K562 (cell line): ENCODE measurements around the gene CHD8. TPM values are rescaled to one million over a fixed set of nuclear protein-coding genes. Genes with fewer than 3 reads are reported as not detected.

Source experiments
- CBFB ChIP-seq: sonication (generic); formaldehyde crosslinking; IDR thresholded peaks from 2 replicates; pipeline ENCODE4 v1.4.0; 2020; ENCODE audit warnings: mild to moderate bottlenecking, missing genetic modification reagents
- DEAF1 ChIP-seq: fragments of 450-650 bp; formaldehyde crosslinking; IDR thresholded peaks from 2 replicates; pipeline ENCODE4 v1.4.0; 2020; ENCODE audit warnings: mild to moderate bottlenecking, moderate library complexity
- HCFC1 ChIP-seq: IDR thresholded peaks from 2 replicates; pipeline ENCODE4 v1.6.1; 2012; ENCODE audit warnings: low read depth, low read length, improper control_type of control experiment
- ILF3 ChIP-seq: fragments of 450-650 bp; IDR thresholded peaks from 2 replicates; pipeline ENCODE4 v1.6.1; 2018; ENCODE audit warnings: antibody characterized with exemption, mild to moderate bottlenecking, moderate library complexity, borderline replicate concordance
- IRF9 ChIP-seq: fragments of 450-650 bp; IDR thresholded peaks from 2 replicates; pipeline ENCODE4 v1.6.1; 2016; ENCODE audit warnings: missing biosample characterization, missing genetic modification characterization
- NCOA1 ChIP-seq: fragments of 450-650 bp; IDR thresholded peaks from 2 replicates; pipeline ENCODE4 v1.6.1; 2016; ENCODE audit warnings: low read depth
- NONO ChIP-seq, 2 experiments: fragments of 200-400 bp in 1 of 2; fragments of 450-650 bp in 1 of 2; formaldehyde crosslinking in 1 of 2; IDR thresholded peaks; 2 replicates each; pipeline ENCODE4 v1.6.1; 2017; ENCODE audit warnings: low read depth in 2 of 2, mild to moderate bottlenecking in 2 of 2, moderate library complexity in 2 of 2, low read length in 1 of 2
- POLR2B ChIP-seq: fragments of 450-650 bp; IDR thresholded peaks from 2 replicates; pipeline ENCODE4 v1.6.1; 2018; ENCODE audit warnings: low read depth; ENCODE audit not compliant: partially characterized antibody
- PYGO2 ChIP-seq: fragments of 450-650 bp; IDR thresholded peaks from 2 replicates; pipeline ENCODE4 v1.6.1; 2016; ENCODE audit warnings: mild to moderate bottlenecking, missing genetic modification characterization, moderate library complexity, missing compliant biosample characterization
- RBFOX2 ChIP-seq: fragments of 200-400 bp; formaldehyde crosslinking; IDR thresholded peaks from 2 replicates; pipeline ENCODE4 v1.6.1; 2017; ENCODE audit warnings: low read depth, mild to moderate bottlenecking, low read length, moderate library complexity
- SIN3A ChIP-seq, 2 experiments: fragments of 150-350 bp in 1 of 2; IDR thresholded peaks; 2 replicates each; pipeline ENCODE4 v1.6.1; 2011 to 2016; ENCODE audit warnings: borderline replicate concordance in 2 of 2, low read depth in 2 of 2, low read length in 2 of 2, mild to moderate bottlenecking in 2 of 2, moderate library complexity in 2 of 2; ENCODE audit not compliant: control insufficient read depth in 1 of 2
- SMARCA5 ChIP-seq: fragments of 450-650 bp; IDR thresholded peaks from 2 replicates; pipeline ENCODE4 v1.6.1; 2016
- SP1 ChIP-seq: sonication (generic); formaldehyde crosslinking; IDR thresholded peaks from 2 replicates; pipeline ENCODE4 v1.8.1; 2022; ENCODE audit warnings: mild to moderate bottlenecking, missing genetic modification reagents
- TAF9B ChIP-seq: fragments of 450-650 bp; IDR thresholded peaks from 2 replicates; pipeline ENCODE4 v1.6.1; 2018; ENCODE audit warnings: mild to moderate bottlenecking; ENCODE audit not compliant: partially characterized antibody
- ZBTB11 ChIP-seq, 3 experiments: fragments of 200-800 bp in 1 of 3; fragments of 250-450 bp in 1 of 3; fragments of 450-650 bp in 1 of 3; sonication (Bioruptor Pico) in 1 of 3; sonication (Bioruptor generic) in 1 of 3; formaldehyde crosslinking in 1 of 3; IDR thresholded peaks; 2 replicates each; pipeline versions ENCODE4 v1.6.1 to v1.8.0; 2016 to 2022; ENCODE audit warnings: mild to moderate bottlenecking in 2 of 3, missing genetic modification characterization in 2 of 3, missing compliant biosample characterization in 1 of 3, moderate library complexity in 1 of 3
- ZC3H4 ChIP-seq: sonication (generic); formaldehyde crosslinking; IDR thresholded peaks from 2 replicates; pipeline ENCODE4 v1.9.0; 2021; ENCODE audit warnings: missing genetic modification reagents, borderline replicate concordance
- ZFP91 ChIP-seq: sonication (generic); formaldehyde crosslinking; IDR thresholded peaks from 2 replicates; pipeline ENCODE4 v1.8.0; 2022; ENCODE audit warnings: mild to moderate bottlenecking, missing genetic modification reagents
- ZFX ChIP-seq: sonication (generic); formaldehyde crosslinking; IDR thresholded peaks from 2 replicates; pipeline ENCODE4 v1.8.0; 2022; ENCODE audit warnings: mild to moderate bottlenecking, missing genetic modification reagents, moderate library complexity
- ZNF41 ChIP-seq: fragments of 250-450 bp; sonication (Bioruptor Pico); conservative IDR thresholded peaks from 2 replicates; pipeline ENCODE4 v1.4.0; 2020; ENCODE audit warnings: mild to moderate bottlenecking
- polyA plus RNA-seq, 8 experiments: library from polyadenylated mRNA; depleted of rRNA in 4 of 8; stranded (reverse) in 5 of 8; unstranded in 3 of 8; fragments of >200 nt; fragmentation: Nextera tagmentation in 2 of 8; fragmentation: Illumina TruSeq in 1 of 8; extraction: Ambion mirVana in 2 of 8; extraction: Trizol in 1 of 8; gene quantifications; 2 replicates each; pipeline versions ENCODE4 v1.2.1 to v1.2.3, GENCODE V29; 2011 to 2014; ENCODE audit warnings: inconsistent platforms in 1 of 8, missing spikeins in 1 of 8
- total RNA-seq, 7 experiments: library from RNA; depleted of rRNA in 6 of 7; stranded (reverse); fragments of >200 nt in 6 of 7; fragmentation: Illumina TruSeq in 2 of 7; extraction: Trizol in 2 of 7; gene quantifications; 2 replicates each; pipeline versions ENCODE4 v1.2.1 to v1.2.3, GENCODE V29; 2011 to 2021; ENCODE audit warnings: low replicate concordance in 1 of 7

Gene CHD8
- total and polyA plus RNA-seq, 9 of the 15 experiments (the other 6 are each of a cell fraction or from before 2014, with no cell fraction given) = 11.1 to 51.2 (median 32.8) TPM

GRCh38 chr14:21455912-21456667 lies at the start of gene CHD8 (continued):
- peak in 1 of 3 experiments; percentile 44; a peak in 1 of 6 replicates for TF ChIP-seq ZBTB11 (CRISPR knock-in tag; IDR thresholded peaks at IDR 0.05)
- no peak for TF ChIP-seq NCOA1
- peak; percentile 49; the same call in 1 of the 2 replicates for TF ChIP-seq ZFX
- peak in 1 of 2 experiments; percentile 52; a peak in 1 of 4 replicates for TF ChIP-seq NONO (IDR thresholded peaks at IDR 0.05; ENCODE audit: low read depth in 2 of 2, low read length in 1 of 2)
- TF ChIP-seq DEAF1 (CRISPR knock-in tag) = peak; percentile 9; the same call in 1 of the 2 replicates
- peak; percentile 41 to 63; a peak in 1 of 4 replicates for TF ChIP-seq SIN3A (IDR thresholded peaks at IDR 0.05; ENCODE audit: borderline replicate concordance in 2 of 2, control insufficient read depth in 1 of 2, low read depth in 2 of 2, low read length in 2 of 2)
- TF ChIP-seq ZC3H4 (CRISPR knock-in tag) = no peak
- TF ChIP-seq IRF9 (tag) = no peak
- TF ChIP-seq ZFP91 (CRISPR knock-in tag) = no peak
- no peak for TF ChIP-seq SMARCA5
- TF ChIP-seq HCFC1 = peak; percentile 67
- 0 out of 2 replicates have a peak, but pooled peaks have one; percentile 51 for TF ChIP-seq ZNF41 (CRISPR knock-in tag)
- TF ChIP-seq PYGO2 (tag) = no peak
- TF ChIP-seq RBFOX2 = peak; percentile 86
- peak; percentile 61 for TF ChIP-seq POLR2B
- peak; percentile 27 for TF ChIP-seq TAF9B
- TF ChIP-seq CBFB (CRISPR knock-in tag) = no peak
- TF ChIP-seq ILF3 = peak; percentile 88; the same call in 1 of the 2 replicates
- peak; percentile 67 for TF ChIP-seq SP1
